ENCODE results near the gene ZNF280B.
"Not testable (repeated sequence)": the region's sequence is repeated elsewhere in the genome, so short reads cannot be mapped to it uniquely, and the experiment has no call there.

Gene ZNF280B

GRCh38 chr22:22467112-22467511 is 41.4 kb downstream of the ZNF280B start:
- DNase-seq (ENCODE audit: insufficient read length, low spot score): no peak
- FAIRE-seq: no peak

GRCh38 chr22:22465782-22466181 is 42.8 kb downstream of the ZNF280B start:
- FAIRE-seq (no peak), DNase-seq (ENCODE audit: insufficient read length, low spot score) (no peak)

- FAIRE-seq (no peak), DNase-seq (ENCODE audit: insufficient read length, low spot score) (no peak)
These were observed 43.4 kb downstream of the ZNF280B start for GRCh38 chr22:22465094-22465602.

- DNase-seq (ENCODE audit: insufficient read length, low spot score): no peak
These were observed 43.9 kb downstream of the ZNF280B start for GRCh38 chr22:22464541-22465054.

GRCh38 chr22:22463855-22464540 is 44.5 kb downstream of the ZNF280B start:
- DNase-seq (ENCODE audit: insufficient read length, low spot score) (peak; percentile 26), FAIRE-seq (peak; percentile 45)

More at GRCh38 chr22:22464541-22465054, 43.9 kb downstream of the ZNF280B start:
- no peak for FAIRE-seq

- no peak for FAIRE-seq
- DNase-seq (ENCODE audit: insufficient read length, low spot score): no peak
These were observed 45.6 kb downstream of the ZNF280B start for GRCh38 chr22:22462813-22463567.

- DNase-seq (ENCODE audit: insufficient read length, low spot score) (no peak), FAIRE-seq (no peak)
These were observed 47.0 kb downstream of the ZNF280B start for GRCh38 chr22:22461583-22461982.

GRCh38 chr22:22461111-22461510 is 47.4 kb downstream of the ZNF280B start:
- FAIRE-seq (no peak), DNase-seq (ENCODE audit: insufficient read length, low spot score) (no peak)

GRCh38 chr22:22460635-22461034 is 47.9 kb downstream of the ZNF280B start:
- DNase-seq (ENCODE audit: insufficient read length, low spot score) (no peak), FAIRE-seq (no peak)

GRCh38 chr22:22460060-22460459 is 48.5 kb downstream of the ZNF280B start:
- FAIRE-seq (no peak), DNase-seq (ENCODE audit: insufficient read length, low spot score) (no peak)

- DNase-seq (ENCODE audit: insufficient read length, low spot score) (no peak), FAIRE-seq (no peak)
These were observed 49.5 kb downstream of the ZNF280B start for GRCh38 chr22:22458896-22459588.

- FAIRE-seq: no peak
- DNase-seq (ENCODE audit: insufficient read length, low spot score): no peak
These were observed 50.2 kb downstream of the ZNF280B start for GRCh38 chr22:22458387-22458786.

GRCh38 chr22:22454997-22455396 is 53.5 kb downstream of the ZNF280B start:
- DNase-seq (ENCODE audit: insufficient read length, low spot score): no peak
- FAIRE-seq: peak; percentile 68

GRCh38 chr22:22452996-22453686 is 55.4 kb downstream of the ZNF280B start:
- no peak for FAIRE-seq
- DNase-seq (ENCODE audit: insufficient read length, low spot score): no peak

GRCh38 chr22:22452211-22452610 is 56.3 kb downstream of the ZNF280B start:
- DNase-seq (ENCODE audit: insufficient read length, low spot score): no peak
- FAIRE-seq: no peak

GRCh38 chr22:22450343-22450839 is 58.2 kb downstream of the ZNF280B start:
- FAIRE-seq (peak; percentile 96), DNase-seq (ENCODE audit: insufficient read length, low spot score) (peak; percentile 59)

- FAIRE-seq (no peak), DNase-seq (ENCODE audit: insufficient read length, low spot score) (no peak)
These were observed 58.7 kb downstream of the ZNF280B start for GRCh38 chr22:22449819-22450218.

- DNase-seq (ENCODE audit: insufficient read length, low spot score): no peak
These were observed 62.0 kb downstream of the ZNF280B start for GRCh38 chr22:22446517-22446916.

GRCh38 chr22:22444007-22444589 is 64.4 kb downstream of the ZNF280B start:
- DNase-seq (ENCODE audit: insufficient read length, low spot score); FAIRE-seq: not testable (repeated sequence)

More at GRCh38 chr22:22446517-22446916, 62.0 kb downstream of the ZNF280B start:
- FAIRE-seq: no peak
